Right lobe of liver (tissue), 4 donors: ENCODE measurements around the gene SEMA3A.

Experiments used
- POLR2A ChIP-seq: fragments of 450-650 bp; IDR thresholded peaks from one replicate; pipeline ENCODE4 v1.6.1; 2017; ENCODE audit warnings: antibody characterized with exemption, mild to moderate bottlenecking
- TF ChIP-seq, protein P1 (sequence below), 4 donors: fragments of 200-600 bp in 3 of 4; fragments of 450-650 bp in 1 of 4; IDR thresholded peaks; one replicate each; pipeline versions ENCODE4 v1.5.1 to v1.8.0; 2016 to 2022; ENCODE audit warnings: antibody characterized with exemption in 4 of 4, mild to moderate bottlenecking in 2 of 4
- donor health status: DM: no; HTN: no; CAD: no.
- donor health status: DM: no; HTN: no; CAD: no.
- donor health status: DM: no; HTN: yes; CAD: no.

GRCh38 chr7:84122582-84123360 lies 71.8 kb downstream of the SEMA3A start:
- TF ChIP-seq, protein P1, sequence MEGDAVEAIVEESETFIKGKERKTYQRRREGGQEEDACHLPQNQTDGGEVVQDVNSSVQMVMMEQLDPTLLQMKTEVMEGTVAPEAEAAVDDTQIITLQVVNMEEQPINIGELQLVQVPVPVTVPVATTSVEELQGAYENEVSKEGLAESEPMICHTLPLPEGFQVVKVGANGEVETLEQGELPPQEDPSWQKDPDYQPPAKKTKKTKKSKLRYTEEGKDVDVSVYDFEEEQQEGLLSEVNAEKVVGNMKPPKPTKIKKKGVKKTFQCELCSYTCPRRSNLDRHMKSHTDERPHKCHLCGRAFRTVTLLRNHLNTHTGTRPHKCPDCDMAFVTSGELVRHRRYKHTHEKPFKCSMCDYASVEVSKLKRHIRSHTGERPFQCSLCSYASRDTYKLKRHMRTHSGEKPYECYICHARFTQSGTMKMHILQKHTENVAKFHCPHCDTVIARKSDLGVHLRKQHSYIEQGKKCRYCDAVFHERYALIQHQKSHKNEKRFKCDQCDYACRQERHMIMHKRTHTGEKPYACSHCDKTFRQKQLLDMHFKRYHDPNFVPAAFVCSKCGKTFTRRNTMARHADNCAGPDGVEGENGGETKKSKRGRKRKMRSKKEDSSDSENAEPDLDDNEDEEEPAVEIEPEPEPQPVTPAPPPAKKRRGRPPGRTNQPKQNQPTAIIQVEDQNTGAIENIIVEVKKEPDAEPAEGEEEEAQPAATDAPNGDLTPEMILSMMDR (IDR thresholded peaks at IDR 0.05), result no peak
- no peak for TF ChIP-seq POLR2A
